Fibroblast of skin of scalp (primary cell): Measurements from ENCODE around the gene CLEC4A. TPM values are rescaled to one million over a fixed set of nuclear protein-coding genes. Genes with fewer than 3 reads are reported as not detected.
"Not testable (repeated sequence)": the region's sequence is repeated elsewhere in the genome, so short reads cannot be mapped to it uniquely, and the experiment has no call there.

Experiments
- DNase-seq: peaks from one replicate; pipeline ENCODE4 v3.0.0-alpha.2; 2013
- polyA plus RNA-seq, 2 experiments: library from polyadenylated mRNA; unstranded; fragments of 120-200 nt; gene quantifications; one replicate each; pipeline ENCODE4 v1.2.1, GENCODE V29; 2013; ENCODE audit not compliant: insufficient read length in 2 of 2

Gene CLEC4A
- polyA plus RNA-seq (2013, experiment 1 of 2; ENCODE audit: insufficient read length) = 0.25 TPM
- 1.0 TPM for polyA plus RNA-seq (2013, experiment 2 of 2; ENCODE audit: insufficient read length)

GRCh38 chr12:8123124-8123912, at the start of gene CLEC4A:
TSS of gene CLEC4A (plus strand) at chr12:8123617. CDS start at chr12:8123879, 262 bp downstream.
- no peak for DNase-seq

- no peak for DNase-seq
These were observed 47.5 kb upstream of the CLEC4A start for GRCh38 chr12:8075935-8076334.

GRCh38 chr12:8076366-8076765, 47.1 kb upstream of the CLEC4A start:
- no peak for DNase-seq

GRCh38 chr12:8077207-8077606, 46.2 kb upstream of the CLEC4A start:
- peak; percentile 17 for DNase-seq

- DNase-seq = peak; percentile 74
These were observed 45.0 kb upstream of the CLEC4A start for GRCh38 chr12:8078398-8078797.

- no peak for DNase-seq
These were observed 44.5 kb upstream of the CLEC4A start for GRCh38 chr12:8078916-8079315.

GRCh38 chr12:8080120-8080519, 43.3 kb upstream of the CLEC4A start:
- no peak for DNase-seq

GRCh38 chr12:8081251-8081920, 42.0 kb upstream of the CLEC4A start:
- no peak for DNase-seq

GRCh38 chr12:8082808-8083100, 40.7 kb upstream of the CLEC4A start:
- DNase-seq = no peak

GRCh38 chr12:8084351-8084750, 39.1 kb upstream of the CLEC4A start:
- DNase-seq = not testable (repeated sequence)

- DNase-seq = no peak
These were observed 35.8 kb upstream of the CLEC4A start for GRCh38 chr12:8087666-8088065.

- no peak for DNase-seq
These were observed 34.8 kb upstream of the CLEC4A start for GRCh38 chr12:8088574-8088973.

GRCh38 chr12:8089277-8089676, 34.1 kb upstream of the CLEC4A start:
- not testable (repeated sequence) for DNase-seq

- DNase-seq = no peak
These were observed 33.7 kb upstream of the CLEC4A start for GRCh38 chr12:8089716-8090115.

- DNase-seq = no peak
These were observed 30.1 kb upstream of the CLEC4A start for GRCh38 chr12:8093291-8093690.

GRCh38 chr12:8096281-8096915, 27.0 kb upstream of the CLEC4A start:
- DNase-seq = no peak

GRCh38 chr12:8099235-8099634, 24.2 kb upstream of the CLEC4A start:
- no peak for DNase-seq

GRCh38 chr12:8108808-8109398, 14.5 kb upstream of the CLEC4A start:
- peak; percentile 74 for DNase-seq

- not testable (repeated sequence) for DNase-seq
These were observed 10.3 kb upstream of the CLEC4A start for GRCh38 chr12:8113117-8113516.

- no peak for DNase-seq
These were observed 3.2 kb upstream of the CLEC4A start for GRCh38 chr12:8120072-8120713.

GRCh38 chr12:8127138-8127537, 3.7 kb downstream of the CLEC4A start:
- DNase-seq = no peak

GRCh38 chr12:8133636-8134397, 10.4 kb downstream of the CLEC4A start:
- DNase-seq = not testable (repeated sequence)
